ENCODE results near the gene MINDY2. TPM values are rescaled to one million over a fixed set of nuclear protein-coding genes. Genes with fewer than 3 reads are reported as not detected.

The MINDY2 gene
- total and polyA plus RNA-seq, 2 of the 8 experiments (the other 6 are each of a cell fraction or from before 2014, with no cell fraction given), result 3.1 to 25.7 TPM

- Histone ChIP-seq H3K18ac (ENCODE audit: extremely low read depth, low read length) (peak within 1 kb of the TSS; percentile 90), H4K91ac (replicated peaks; ENCODE audit: insufficient read length, low read length) (peak within 1 kb of the TSS; percentile 12), H3K9me3 (ENCODE audit: insufficient read depth in 2 of 2, low read depth in 1 of 2, low read length in 1 of 2) (no peaks in the 10 kb centered on the region), H3K14ac (ENCODE audit: insufficient read length) (no peak within 1 kb of the TSS), H2BK20ac (ENCODE audit: low read length) (no peak within 1 kb of the TSS), H3K23ac (ENCODE audit: insufficient read length) (no peak within 1 kb of the TSS), H3K4me2 (ENCODE audit: insufficient read depth in 1 of 2, low read depth in 2 of 2, low read length in 2 of 2) (peak within 1 kb of the TSS; percentile 87 to 96), H3K4ac (replicated peaks; ENCODE audit: insufficient read length, low read depth, low read length) (no peak within 1 kb of the TSS), H3K79me1 (ENCODE audit: low read depth, low read length) (peaks cover 2% of the 10 kb centered on the region; the same call in 1 of the 2 replicates), H2BK15ac (ENCODE audit: low read length) (peak within 1 kb of the TSS; percentile 49; the same call in 1 of the 2 replicates), H4K8ac (ENCODE audit: extremely low read depth, insufficient read depth, low read length) (peak within 1 kb of the TSS; percentile 98), H2BK5ac (ENCODE audit: low read depth, low read length) (peak within 1 kb of the TSS; percentile 96), H3K27me3 (replicated peaks in 1 of 4; ENCODE audit: control insufficient read depth in 3 of 4, extremely low read depth in 1 of 4, insufficient read depth in 3 of 4, low read length in 3 of 4) (no peaks in the 10 kb centered on the region; a peak in 1 of 7 replicates), H4K5ac (ENCODE audit: insufficient read length, low read depth, low read length) (peak within 1 kb of the TSS; percentile 37), H2AFZ (ENCODE audit: low read length) (peak within 1 kb of the TSS; percentile 64), H2AK5ac (ENCODE audit: low read depth, low read length) (no peak within 1 kb of the TSS), H2BK12ac (ENCODE audit: low read depth, low read length) (peak within 1 kb of the TSS; percentile 34; the same call in 1 of the 2 replicates), H3K79me2 (ENCODE audit: control insufficient read depth in 1 of 2, insufficient read depth in 2 of 2, low read length in 2 of 2) (peaks cover 17 to 40% of the 10 kb centered on the region in 2 experiments; a peak in 3 of 4 replicates), H3K23me2 (ENCODE audit: low read depth, low read length) (peaks cover 4% of the 10 kb centered on the region; the same call in 1 of the 2 replicates), H3K27ac (ENCODE audit: low read depth, low read length) (peak within 1 kb of the TSS; percentile 92), H3K36me3 (ENCODE audit: control insufficient read depth in 2 of 4, insufficient read depth in 4 of 4, low read length in 3 of 4) (no peaks in the 10 kb centered on the region), H4K20me1 (replicated peaks in 1 of 2; ENCODE audit: control insufficient read depth in 1 of 2, insufficient read depth in 2 of 2, low read length in 2 of 2) (peaks cover 0 to 4% of the 10 kb centered on the region in 2 experiments), H3K4me3 (ENCODE audit: extremely low read depth in 1 of 4, insufficient read depth in 2 of 4, low read depth in 3 of 4, low read length in 4 of 4) (peak within 1 kb of the TSS; percentile 91 to 100 (median 97)), H3K9ac (replicated peaks in 1 of 4; ENCODE audit: extremely low read depth in 1 of 4, low read depth in 3 of 4, low read length in 3 of 4) (peak within 1 kb of the TSS; percentile 91 to 99 (median 93)), H3K4me1 (replicated peaks in 1 of 4; ENCODE audit: control insufficient read depth in 3 of 4, insufficient read depth in 4 of 4, low read length in 3 of 4) (peaks cover 0 to 4% (median 1%) of the 10 kb centered on the region in 4 experiments; a peak in 4 of 7 replicates), H3K56ac (replicated peaks; ENCODE audit: insufficient read length, low read depth, low read length) (peak within 1 kb of the TSS; percentile 78), H2BK120ac (replicated peaks; ENCODE audit: low read depth, low read length) (no peak within 1 kb of the TSS)
- DNase-seq (ENCODE audit: low read depth in 1 of 2, low spot score in 2 of 2), result peak; percentile 97 to 98
- POLR2A ChIA-PET (ENCODE audit: partially characterized antibody), result interaction anchor here (0.7 to 3.3 kb wide), 9 partner anchors 8 to 419 kb away, joined by 3 to 25 read pairs (median 4); partner anchors contain the start of gene MINDY2
- peak; percentile 45 for FAIRE-seq
- CTCF ChIA-PET (ENCODE audit: partially characterized antibody), result interaction anchor here (0.8 to 1.9 kb wide), 5 partner anchors 9 to 522 kb away, joined by 3 to 9 read pairs (median 4); partner anchors contain the start of gene MINDY2
- 3% methylated on average over 46 of the region's 62 CpGs; no CpG with 5 or more reads in 1 of the 2 experiments for WGBS, 2 experiments (ENCODE audit: extremely low coverage in 1 of 2, insufficient coverage in 1 of 2, insufficient read length in 1 of 2, insufficient replicate concordance in 2 of 2, low coverage in 1 of 2, low lambda C conversion rate in 2 of 2, missing lambda C conversion rate in 1 of 2)
- no peak for TF ChIP-seq TCF12 (IDR thresholded peaks at IDR 0.05; ENCODE audit: low read depth, low read length)
- 0 out of 2 replicates have a peak, but pooled peaks have one; percentile 52 for TF ChIP-seq RBBP5 (IDR thresholded peaks at IDR 0.05; ENCODE audit: borderline replicate concordance, low read depth, low read length)
- no peak for TF ChIP-seq SP1 (IDR thresholded peaks at IDR 0.05; ENCODE audit: low read depth, low read length)
- TF ChIP-seq KDM5A (IDR thresholded peaks at IDR 0.05; ENCODE audit: low read length), result no peak
- no peak for TF ChIP-seq CBX5 (IDR thresholded peaks at IDR 0.05; ENCODE audit: low read depth, low read length)
- TF ChIP-seq TEAD4 (IDR thresholded peaks at IDR 0.05; ENCODE audit: low read depth, low read length), result no peak
- TF ChIP-seq MAX (IDR thresholded peaks at IDR 0.05), result peak; percentile 74
- TF ChIP-seq SP2 (IDR thresholded peaks at IDR 0.05; ENCODE audit: low read length), result no peak
- TF ChIP-seq SRF (IDR thresholded peaks at IDR 0.05; ENCODE audit: low read depth, low read length), result no peak
- TF ChIP-seq CREB1 (IDR thresholded peaks at IDR 0.05), result peak; percentile 51; the same call in 1 of the 2 replicates
- no peak for TF ChIP-seq JUN (IDR thresholded peaks at IDR 0.05; ENCODE audit: low read depth, low read length)
These were observed 21.4 kb upstream of the MINDY2 start, which contains the start of gene ADAM10 for GRCh38 chr15:58749532-58750337. Gene ADAM10, minus strand, starts transcription at chr15:58749707. Its CDS starts 173 bp downstream, at chr15:58749534.

Measured in H1 (cell line).